Suprapubic skin (tissue), 4 donors: ENCODE measurements around the gene POU2AF3. TPM values are rescaled to one million over a fixed set of nuclear protein-coding genes. Genes with fewer than 3 reads are reported as not detected.
A peak's percentile ranks its signal among the peaks of the same experiment; 100 is the strongest.

Experiments
- DNase-seq, 2 donors: peaks; one replicate each; pipeline ENCODE4 v3.0.0-alpha.2; 2019; ENCODE audit warnings: low spot score in 2 of 2
- H3K27ac ChIP-seq: fragments of 200-600 bp; sonication (generic); one replicate; pipeline ENCODE4 v1.5.1; 2019
- H3K27me3 ChIP-seq: fragments of 200-600 bp; sonication (generic); one replicate; pipeline ENCODE4 v1.5.1; 2019
- H3K36me3 ChIP-seq: fragments of 200-600 bp; sonication (generic); one replicate; pipeline ENCODE4 v1.5.1; 2019
- H3K4me1 ChIP-seq: fragments of 200-600 bp; sonication (generic); one replicate; pipeline ENCODE4 v1.5.1; 2019
- H3K4me3 ChIP-seq: fragments of 200-600 bp; sonication (generic); one replicate; pipeline ENCODE4 v1.5.1; 2019; ENCODE audit warnings: mild to moderate bottlenecking
- H3K9me3 ChIP-seq: fragments of 200-600 bp; sonication (generic); one replicate; pipeline ENCODE4 v1.5.1; 2019
- CTCF ChIP-seq, 2 donors: fragments of 200-600 bp in 1 of 2; fragments of 450-650 bp in 1 of 2; sonication (generic) in 1 of 2; IDR thresholded peaks; one replicate each; pipeline ENCODE4 v1.5.1; 2016 to 2019; ENCODE audit warnings: antibody characterized with exemption in 2 of 2, mild to moderate bottlenecking in 1 of 2, moderate library complexity in 1 of 2
- EP300 ChIP-seq: sonication (generic); formaldehyde crosslinking; IDR thresholded peaks from one replicate; pipeline ENCODE4 v1.6.1; 2017; ENCODE audit warnings: antibody characterized with exemption
- POLR2A ChIP-seq, 2 donors: fragments of 450-650 bp; IDR thresholded peaks; one replicate each; pipeline ENCODE4 v1.6.1; 2017; ENCODE audit warnings: antibody characterized with exemption in 2 of 2, mild to moderate bottlenecking in 2 of 2, moderate library complexity in 2 of 2
- POLR2AphosphoS5 ChIP-seq, 3 donors: sonication (generic); formaldehyde crosslinking; IDR thresholded peaks; one replicate each; pipeline ENCODE4 v1.6.1; 2017; ENCODE audit warnings: antibody characterized with exemption in 3 of 3
- WGBS: methylation state at CpG from one replicate; pipeline ENCODE4 v1.1.5; 2018; 5-methylcytosine and 5-hydroxymethylcytosine counted together
- total RNA-seq, 4 donors: library from RNA; depleted of rRNA; stranded (reverse); fragments of >200 nt; gene quantifications; one replicate each; pipeline ENCODE4 v1.1.0, GENCODE V29; 2016

The POU2AF3 gene
- total RNA-seq, 4 donors from 2014 or later: 0.89 TPM; not detected in 3

- DNase-seq: no peak
- Histone ChIP-seq H3K27me3 (no peaks in the 10 kb centered on the region), H3K4me3 (no peak overlapping the region), H3K36me3 (no peaks in the 10 kb centered on the region), H3K27ac (no peak overlapping the region), H3K9me3 (no peaks in the 10 kb centered on the region), H3K4me1 (peaks cover 6% of the 10 kb centered on the region)
- 78% methylated on average over 10 of the region's 10 CpGs for WGBS
- TF ChIP-seq EP300 (no peak), POLR2A (IDR thresholded peaks at IDR 0.05) (no peak), CTCF (IDR thresholded peaks at IDR 0.05) (no peak)
These were observed 53.2 kb downstream of the POU2AF3 start for GRCh38 chr11:111351374-111352055.

GRCh38 chr11:111352231-111352746, 53.9 kb downstream of the POU2AF3 start:
- TF ChIP-seq CTCF (IDR thresholded peaks at IDR 0.05): no peak
- TF ChIP-seq POLR2A (IDR thresholded peaks at IDR 0.05): no peak
- TF ChIP-seq POLR2AphosphoS5 (IDR thresholded peaks at IDR 0.05): no peak
- no peak for TF ChIP-seq EP300

GRCh38 chr11:111352935-111353710, 54.8 kb downstream of the POU2AF3 start:
- Histone ChIP-seq H3K27ac (peak overlapping the region; percentile 44), H3K4me1 (peaks cover 6% of the 10 kb centered on the region), H3K27me3 (no peaks in the 10 kb centered on the region), H3K36me3 (no peaks in the 10 kb centered on the region), H3K4me3 (no peak overlapping the region), H3K9me3 (no peaks in the 10 kb centered on the region)
- WGBS: 56% methylated on average over 8 of the region's 8 CpGs
- no peak for DNase-seq
- TF ChIP-seq POLR2AphosphoS5 (IDR thresholded peaks at IDR 0.05) (no peak), POLR2A (IDR thresholded peaks at IDR 0.05) (no peak), CTCF (IDR thresholded peaks at IDR 0.05) (no peak), EP300 (no peak)

More at GRCh38 chr11:111352231-111352746, 53.9 kb downstream of the POU2AF3 start:
- 89% methylated on average over 9 of the region's 9 CpGs for WGBS
- Histone ChIP-seq H3K27me3 (no peaks in the 10 kb centered on the region), H3K27ac (no peak overlapping the region), H3K4me3 (no peak overlapping the region), H3K36me3 (no peaks in the 10 kb centered on the region), H3K9me3 (no peaks in the 10 kb centered on the region), H3K4me1 (peaks cover 6% of the 10 kb centered on the region)
- DNase-seq: no peak

- no peak overlapping the region for H3K4me3 ChIP-seq
- H3K4me1 ChIP-seq: peaks cover 6% of the 10 kb centered on the region
- no peaks in the 10 kb centered on the region for H3K9me3 ChIP-seq
- no peaks in the 10 kb centered on the region for H3K27me3 ChIP-seq
- H3K27ac ChIP-seq: peak overlapping the region; percentile 44
- 88% methylated on average over 16 of the region's 16 CpGs for WGBS
- DNase-seq: no peak
- TF ChIP-seq CTCF (IDR thresholded peaks at IDR 0.05) (no peak), EP300 (no peak), POLR2A (IDR thresholded peaks at IDR 0.05) (no peak), POLR2AphosphoS5 (IDR thresholded peaks at IDR 0.05) (no peak)
- H3K36me3 ChIP-seq: no peaks in the 10 kb centered on the region
These were observed 55.6 kb downstream of the POU2AF3 start for GRCh38 chr11:111353776-111354600.
